ENCODE data around the gene ATRAID.

Gene ATRAID

GRCh38 chr2:27261926-27262298, 50.1 kb downstream of the ATRAID start:
- Histone ChIP-seq H3K4me2 (ENCODE audit: low read depth, low read length, poor library complexity, severe bottlenecking) (peak overlapping the region; percentile 79), H3K36me3 (ENCODE audit: low read length) (no peaks in the 10 kb centered on the region), H4K20me1 (ENCODE audit: low read depth, low read length) (no peaks in the 10 kb centered on the region), H3K4me3 (ENCODE audit: insufficient read depth, low read length, poor library complexity, severe bottlenecking) (peak overlapping the region; percentile 44), H3K9me3 (ENCODE audit: insufficient read depth, low read length) (no peaks in the 10 kb centered on the region), H2AFZ (ENCODE audit: low read depth, low read length, severe bottlenecking) (no peak overlapping the region), H3K79me2 (ENCODE audit: insufficient read depth, low read length) (no peaks in the 10 kb centered on the region), H3F3A (ENCODE audit: insufficient read depth) (no peaks in the 10 kb centered on the region), H3K27ac (ENCODE audit: low read depth, low read length) (no peak overlapping the region), H3K9ac (ENCODE audit: low read length) (no peak overlapping the region), H3K27me3 (ENCODE audit: low read length) (no peaks in the 10 kb centered on the region), H3K9me2 (replicated peaks; ENCODE audit: insufficient read depth, low read length) (no peaks in the 10 kb centered on the region)
- no peak for TF ChIP-seq CTCF (IDR thresholded peaks at IDR 0.05; ENCODE audit: insufficient read depth, low read length, poor library complexity, severe bottlenecking)
- TF ChIP-seq EZH2phosphoT487 (conservative IDR thresholded peaks at IDR 0.05; ENCODE audit: low read length), result no peak

- peak within 1 kb of the TSS; percentile 45; the same call in 1 of the 2 replicates for H3K9ac ChIP-seq (ENCODE audit: low read length)
- no peaks in the 10 kb centered on the region for H3K79me2 ChIP-seq (ENCODE audit: insufficient read depth, low read length)
- no peaks in the 10 kb centered on the region for H3K9me2 ChIP-seq (replicated peaks; ENCODE audit: insufficient read depth, low read length)
- H3K4me2 ChIP-seq (ENCODE audit: low read depth, low read length, poor library complexity, severe bottlenecking), result peak within 1 kb of the TSS; percentile 79
- TF ChIP-seq EZH2phosphoT487 (conservative IDR thresholded peaks at IDR 0.05; ENCODE audit: low read length) (no peak; the same call in 1 of the 2 replicates), CTCF (IDR thresholded peaks at IDR 0.05; ENCODE audit: insufficient read depth, low read length, poor library complexity, severe bottlenecking) (no peak)
- H3K27ac ChIP-seq (ENCODE audit: low read depth, low read length), result no peak within 1 kb of the TSS
- peak within 1 kb of the TSS; percentile 44 for H3K4me3 ChIP-seq (ENCODE audit: insufficient read depth, low read length, poor library complexity, severe bottlenecking)
- no peaks in the 10 kb centered on the region for H4K20me1 ChIP-seq (ENCODE audit: low read depth, low read length)
- H3K27me3 ChIP-seq (ENCODE audit: low read length), result no peaks in the 10 kb centered on the region
- H3F3A ChIP-seq (ENCODE audit: insufficient read depth), result no peaks in the 10 kb centered on the region
- H2AFZ ChIP-seq (ENCODE audit: low read depth, low read length, severe bottlenecking), result peak within 1 kb of the TSS; percentile 79
- H3K9me3 ChIP-seq (ENCODE audit: insufficient read depth, low read length), result no peaks in the 10 kb centered on the region
- no peaks in the 10 kb centered on the region for H3K36me3 ChIP-seq (ENCODE audit: low read length)
Measured at GRCh38 chr2:27262379-27263286, 50.8 kb downstream of the ATRAID start, which contains the start of gene SLC30A3. Gene SLC30A3 (minus strand): TSS chr2:27263047. CDS start chr2:27262906, 141 bp downstream.

- Histone ChIP-seq H3K36me3 (ENCODE audit: low read length) (no peaks in the 10 kb centered on the region), H3K79me2 (ENCODE audit: insufficient read depth, low read length) (no peaks in the 10 kb centered on the region), H3K9me2 (replicated peaks; ENCODE audit: insufficient read depth, low read length) (no peaks in the 10 kb centered on the region), H3K9ac (ENCODE audit: low read length) (peak overlapping the region; percentile 45; the same call in 1 of the 2 replicates), H2AFZ (ENCODE audit: low read depth, low read length, severe bottlenecking) (peak overlapping the region; percentile 79), H3K9me3 (ENCODE audit: insufficient read depth, low read length) (no peaks in the 10 kb centered on the region), H4K20me1 (ENCODE audit: low read depth, low read length) (no peaks in the 10 kb centered on the region), H3F3A (ENCODE audit: insufficient read depth) (no peaks in the 10 kb centered on the region), H3K27ac (ENCODE audit: low read depth, low read length) (no peak overlapping the region), H3K4me3 (ENCODE audit: insufficient read depth, low read length, poor library complexity, severe bottlenecking) (peak overlapping the region; percentile 44), H3K4me2 (ENCODE audit: low read depth, low read length, poor library complexity, severe bottlenecking) (peak overlapping the region; percentile 79), H3K27me3 (ENCODE audit: low read length) (no peaks in the 10 kb centered on the region)
- TF ChIP-seq CTCF (IDR thresholded peaks at IDR 0.05; ENCODE audit: insufficient read depth, low read length, poor library complexity, severe bottlenecking), result no peak
- peak; percentile 72; the same call in 1 of the 2 replicates for TF ChIP-seq EZH2phosphoT487 (conservative IDR thresholded peaks at IDR 0.05; ENCODE audit: low read length)
Measured at GRCh38 chr2:27263287-27264252, 51.7 kb downstream of the ATRAID start.

All from SU-DHL-6 (cell line).